SIG-M5 treated with dmso at 0.1 percent for 504 hours (cell line): ENCODE results near the gene RBMS3.

Source experiments
- DNase-seq: peaks from one replicate; lab custom pipeline; 2025; ENCODE audit not compliant: unreplicated experiment; lab: John Stamatoyannopoulos, UW

RBMS3 gene

DNA sequence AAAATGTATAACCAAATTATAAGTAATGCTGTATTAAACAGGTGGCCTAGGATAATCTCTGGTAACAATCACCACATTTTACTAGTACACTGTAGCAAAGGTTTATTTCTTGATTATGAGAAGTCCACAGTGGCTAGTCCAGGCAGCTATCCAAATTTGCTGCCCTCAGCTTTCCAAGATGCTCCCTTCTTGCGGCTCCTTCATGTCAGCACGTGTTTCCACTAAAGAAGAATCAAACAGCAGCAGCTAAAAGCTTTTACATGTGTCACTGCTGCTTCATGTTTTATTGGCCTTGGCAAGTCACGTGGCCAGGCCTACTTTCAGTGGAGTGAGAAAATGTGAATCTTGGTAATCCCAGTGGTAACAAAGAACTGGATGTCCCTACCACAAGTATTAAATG lies 5.6 kb upstream of the RBMS3 start:
- DNase-seq = no peak

DNA sequence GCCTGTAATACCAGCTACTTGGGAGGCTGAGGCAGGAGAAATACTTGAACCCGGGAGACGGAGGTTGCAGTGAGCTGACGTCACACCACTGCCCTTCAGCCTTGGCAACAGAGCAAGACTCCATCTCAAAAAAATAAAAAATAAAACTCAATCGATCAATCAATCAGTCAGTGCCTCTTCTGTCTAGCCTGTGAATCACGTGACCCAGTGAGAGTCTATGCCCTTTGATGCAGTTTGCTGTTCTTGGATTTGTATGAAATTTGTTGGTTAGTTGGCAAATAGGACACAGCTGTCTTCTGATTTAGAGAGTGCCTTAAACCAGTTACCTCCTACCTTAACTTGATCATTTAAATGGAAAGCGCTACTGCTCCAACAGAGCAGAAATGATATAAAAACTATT lies 3.6 kb upstream of the RBMS3 start:
- no peak for DNase-seq

DNA sequence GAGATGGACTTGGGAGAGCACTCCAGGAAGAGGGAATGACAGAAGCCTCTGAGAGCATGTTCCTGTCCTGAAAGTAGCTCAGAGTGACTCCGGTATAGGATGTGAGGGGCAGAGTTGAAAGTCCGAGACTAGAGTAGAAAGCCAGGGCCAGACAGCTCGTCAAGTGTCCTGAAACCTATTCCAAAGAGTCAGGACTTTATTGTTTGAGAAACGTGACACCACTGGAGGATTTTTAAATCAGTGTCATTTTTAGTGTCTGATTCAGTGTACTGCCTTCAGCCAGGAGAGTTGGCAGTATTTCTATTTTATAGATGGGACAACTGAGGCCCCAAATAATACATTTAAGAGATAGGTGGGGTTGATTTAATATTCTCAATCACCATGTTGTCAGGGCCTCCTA lies 1.6 kb upstream of the RBMS3 start:
- no peak for DNase-seq

DNA sequence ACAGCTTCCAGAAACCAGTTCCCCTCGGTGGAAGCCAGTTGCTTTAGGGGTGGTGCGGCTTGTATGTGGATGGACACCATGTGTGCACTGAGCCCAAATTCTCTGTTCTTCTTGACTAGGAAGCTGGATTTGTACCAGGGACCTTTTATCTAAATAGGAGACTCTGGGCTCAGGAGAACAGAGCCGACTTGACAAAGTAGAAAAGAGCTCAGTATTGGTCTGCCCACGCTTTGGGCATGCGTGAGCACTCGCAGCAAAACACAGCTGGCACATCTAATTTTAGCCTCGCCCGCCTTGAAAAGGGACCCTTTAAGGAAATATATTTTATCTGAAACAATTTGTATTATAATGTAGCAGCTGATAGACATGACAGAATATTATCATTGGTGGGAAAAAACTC lies 1.1 kb upstream of the RBMS3 start:
- DNase-seq = no peak

DNA sequence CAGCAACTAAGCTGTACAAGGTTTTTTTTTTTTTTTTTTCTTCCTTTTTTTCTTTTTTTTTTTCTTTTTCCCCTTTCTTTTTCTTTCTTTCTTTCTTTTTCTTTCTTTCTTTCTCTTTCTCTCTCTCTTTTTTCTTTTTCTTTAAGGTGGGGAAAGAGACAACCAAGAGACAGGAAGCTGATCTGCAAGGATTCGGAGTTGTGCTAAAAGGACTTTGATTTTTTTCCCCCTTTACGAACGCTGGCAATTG lies 148 bp downstream of the RBMS3 start:
- no peak for DNase-seq

DNA sequence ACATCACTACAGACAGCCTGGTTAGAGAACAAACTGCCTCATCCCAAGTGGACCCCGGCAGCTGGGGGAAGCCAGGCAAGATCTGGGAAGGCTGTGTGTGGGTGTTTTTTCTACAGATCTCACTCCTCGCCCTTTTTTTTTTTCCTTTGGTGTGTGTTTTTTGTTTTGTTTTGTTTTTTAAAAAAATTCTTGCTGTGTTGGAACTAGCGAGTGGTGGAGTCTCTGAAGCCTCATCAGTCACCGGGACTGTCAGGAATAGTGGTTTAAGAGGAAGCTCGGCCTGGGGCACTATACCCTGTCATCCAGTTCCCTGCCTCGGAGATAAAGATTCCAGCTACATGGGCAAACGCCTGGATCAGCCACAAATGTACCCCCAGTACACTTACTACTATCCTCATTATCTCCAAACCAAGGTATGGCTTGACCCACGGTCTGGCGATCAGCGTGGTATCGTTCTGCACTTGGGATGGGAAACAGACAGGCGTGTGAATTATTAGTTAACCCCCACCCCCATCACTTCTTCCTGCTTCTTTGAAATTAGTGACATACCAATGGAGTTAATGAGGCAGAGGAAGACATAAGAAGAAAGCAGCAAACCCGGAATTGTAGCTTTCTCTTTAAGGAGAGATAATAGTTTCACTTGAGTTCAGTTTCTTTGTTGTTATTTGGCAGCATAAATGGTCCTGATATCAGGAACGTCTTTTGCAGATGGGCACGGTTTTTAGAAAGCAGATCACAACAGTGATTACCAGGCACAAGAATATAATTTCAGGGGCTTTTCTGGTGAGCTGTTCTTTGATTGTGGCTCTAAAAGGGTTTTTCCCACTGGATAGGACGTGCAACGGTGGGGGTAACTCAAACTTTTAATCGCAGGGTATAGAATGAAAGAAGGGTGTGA lies 722 bp downstream of the RBMS3 start:
- DNase-seq = no peak

DNA sequence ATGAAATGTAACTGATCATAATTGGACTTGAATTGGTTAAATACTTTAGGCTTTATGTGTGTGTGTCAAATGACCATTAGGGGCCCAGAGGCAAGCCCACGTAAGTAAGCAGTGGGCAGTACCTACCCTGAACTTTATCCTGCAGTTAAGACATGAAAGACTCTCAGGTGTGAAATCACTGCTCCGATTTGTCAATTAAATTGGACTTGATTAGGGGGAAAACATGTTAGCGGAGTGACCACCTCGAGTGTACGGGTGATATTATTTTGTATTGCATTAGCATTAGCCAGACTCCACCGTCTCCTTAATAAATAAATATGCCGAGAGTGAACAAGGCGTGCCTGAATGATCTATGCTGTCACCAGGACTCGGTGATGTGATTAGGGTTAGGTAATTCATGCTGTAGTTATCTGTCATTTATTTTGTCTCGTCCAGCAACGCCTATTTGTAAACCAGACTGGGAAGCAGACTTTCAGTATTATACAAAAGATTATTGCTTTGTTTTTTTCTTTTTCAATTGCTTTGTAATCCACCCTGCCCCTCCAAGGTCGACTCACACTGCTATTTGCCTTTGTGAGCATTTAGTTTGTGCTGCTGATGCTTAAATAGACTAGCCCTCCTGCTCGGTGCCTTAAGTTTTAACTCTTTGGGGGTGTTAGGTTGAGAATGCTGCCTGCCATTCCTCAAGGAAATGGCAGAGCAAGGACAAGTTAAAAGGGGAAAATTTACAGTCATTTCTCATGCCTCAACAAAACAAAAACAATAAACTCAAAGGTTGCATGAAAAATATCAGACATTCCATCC lies 1.8 kb downstream of the RBMS3 start:
- DNase-seq = no peak

DNA sequence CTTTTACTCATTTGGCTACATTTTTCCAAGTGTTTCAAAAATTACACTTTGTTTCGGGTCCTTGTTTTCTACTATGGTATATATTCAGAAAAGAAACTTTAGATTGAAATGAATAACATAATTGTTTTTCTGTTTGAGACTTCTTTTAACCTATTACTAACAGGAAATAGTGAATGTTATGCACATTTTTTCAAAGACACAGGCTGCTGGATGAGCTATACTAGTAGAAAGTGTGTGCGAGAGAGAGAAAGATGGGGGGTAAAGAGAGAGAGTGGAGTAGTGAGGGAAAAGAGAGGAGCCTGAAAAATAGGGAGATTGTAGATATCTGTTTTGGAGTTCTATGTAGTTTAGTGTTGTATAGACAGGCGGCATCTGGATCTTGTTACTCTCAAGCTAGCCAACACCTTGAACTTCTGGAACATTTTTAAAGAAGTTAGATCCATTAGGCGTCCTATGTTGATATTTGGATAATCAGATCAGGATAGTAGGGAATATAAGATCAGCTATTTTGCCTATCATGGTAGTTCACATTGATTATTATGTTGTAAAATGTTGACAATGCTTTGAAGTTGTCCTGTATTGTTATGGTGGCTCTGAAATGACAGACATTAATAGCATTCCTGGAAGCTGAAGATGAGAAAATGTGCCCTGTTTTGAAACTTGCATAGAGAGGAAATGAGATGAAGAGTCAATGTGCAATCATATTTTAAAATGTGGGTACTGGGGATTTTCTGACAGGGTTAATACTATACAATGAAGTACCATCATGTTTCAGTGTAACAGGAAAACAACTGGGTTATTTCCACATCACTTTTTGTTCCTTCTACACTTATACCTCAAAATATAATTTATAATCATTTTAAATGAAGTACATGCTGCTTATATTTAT lies 2.6 kb downstream of the RBMS3 start:
- no peak for DNase-seq

DNA sequence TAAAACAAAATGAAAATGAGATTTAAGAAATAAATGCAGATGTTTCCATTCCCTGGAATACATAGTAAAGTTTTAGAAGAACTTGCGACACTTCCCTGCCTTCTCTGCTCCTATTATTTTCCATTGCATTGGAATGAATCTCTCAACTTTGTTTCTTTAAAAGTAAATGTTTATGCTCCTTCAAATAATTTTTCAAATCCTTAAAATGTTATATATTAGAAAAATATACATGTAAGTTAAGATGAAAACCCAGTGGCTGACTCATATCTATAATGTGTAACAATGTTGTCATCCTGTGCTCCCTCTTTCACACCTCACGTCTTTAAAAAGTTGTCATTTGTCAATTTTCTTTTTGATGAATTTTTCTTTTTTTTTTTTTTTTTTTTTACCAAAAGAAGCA lies 3.6 kb downstream of the RBMS3 start:
- no peak for DNase-seq

DNA sequence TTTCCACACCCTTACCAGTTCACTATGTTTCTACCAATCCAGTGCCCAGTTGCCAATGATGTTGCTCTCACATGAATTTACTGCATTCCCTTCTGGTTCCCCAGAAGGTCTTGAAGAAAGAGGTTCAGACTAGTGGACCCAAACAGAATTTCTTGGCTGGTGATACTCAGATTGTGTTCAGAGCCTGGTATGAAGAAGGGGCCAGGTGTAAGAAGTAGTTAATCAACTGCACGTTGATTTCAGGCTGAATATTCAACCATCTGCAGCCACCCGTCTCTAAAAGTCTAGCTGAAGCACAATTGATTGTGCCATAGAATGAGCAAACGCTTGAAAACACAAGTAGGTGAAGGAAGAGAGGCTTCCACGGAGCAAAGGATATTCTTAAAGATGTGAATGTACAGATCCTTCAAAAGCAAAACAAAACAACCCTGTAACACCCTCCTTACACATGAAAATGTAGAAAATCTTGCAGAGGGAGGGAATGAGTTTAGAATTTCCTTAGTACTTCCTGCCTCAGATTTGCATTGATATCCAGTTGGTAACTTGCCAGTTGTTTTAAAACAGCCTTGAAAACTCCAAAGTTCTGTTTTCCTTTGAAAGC lies 4.7 kb downstream of the RBMS3 start:
- no peak for DNase-seq

DNA sequence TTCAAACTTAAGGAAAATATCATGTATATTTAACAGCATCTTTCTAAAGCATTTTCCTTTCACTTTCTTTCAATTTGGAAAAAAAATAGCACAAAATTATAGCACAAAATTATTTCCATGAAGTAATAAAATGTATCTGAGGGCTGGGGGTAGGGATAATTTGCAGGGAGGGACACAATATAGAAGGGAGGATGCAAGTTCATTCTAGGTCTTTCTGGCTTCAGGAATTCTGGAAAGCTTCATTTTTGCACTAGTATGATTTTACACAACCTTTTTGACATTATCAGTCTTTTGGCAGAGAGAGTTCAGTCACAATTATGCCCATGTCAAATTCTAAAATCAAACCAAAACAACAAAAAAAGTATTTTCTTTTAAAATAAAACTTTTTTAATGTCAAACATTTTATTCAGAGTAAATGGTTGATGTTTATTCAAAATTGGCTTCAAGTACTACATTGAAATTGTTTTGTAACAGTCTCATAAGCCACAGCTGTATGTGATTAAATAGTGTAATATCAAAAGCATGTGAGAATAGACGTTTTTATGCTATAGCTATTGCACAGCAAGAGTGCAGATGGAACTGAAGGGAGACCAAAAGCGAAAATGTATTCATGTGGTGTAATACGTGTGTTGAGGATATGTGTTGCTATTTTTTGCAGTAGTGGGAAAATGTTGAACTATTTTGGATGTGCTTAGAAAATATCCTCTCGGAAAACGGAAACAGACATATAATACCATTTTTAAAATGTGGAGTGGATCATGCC lies 5.8 kb downstream of the RBMS3 start:
- DNase-seq = no peak

DNA sequence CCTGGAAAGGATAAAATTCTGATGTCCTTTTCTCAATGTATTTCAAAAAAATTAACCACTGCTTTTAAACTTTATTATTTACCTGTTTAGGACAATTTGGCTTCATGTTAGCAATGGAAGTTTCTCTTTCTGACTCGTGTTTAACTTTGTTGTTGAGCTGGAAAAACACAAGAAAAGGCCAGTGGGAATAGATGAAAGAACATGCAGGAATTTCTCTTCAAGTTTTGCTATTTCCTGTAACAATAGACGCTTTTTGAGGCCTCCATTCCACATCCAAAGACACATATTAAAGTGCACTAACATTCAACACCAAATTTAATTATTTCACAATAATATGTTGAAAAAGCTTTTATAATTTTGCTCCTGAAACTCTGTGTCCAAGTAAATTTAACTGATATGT lies 9.7 kb downstream of the RBMS3 start:
- no peak for DNase-seq

DNA sequence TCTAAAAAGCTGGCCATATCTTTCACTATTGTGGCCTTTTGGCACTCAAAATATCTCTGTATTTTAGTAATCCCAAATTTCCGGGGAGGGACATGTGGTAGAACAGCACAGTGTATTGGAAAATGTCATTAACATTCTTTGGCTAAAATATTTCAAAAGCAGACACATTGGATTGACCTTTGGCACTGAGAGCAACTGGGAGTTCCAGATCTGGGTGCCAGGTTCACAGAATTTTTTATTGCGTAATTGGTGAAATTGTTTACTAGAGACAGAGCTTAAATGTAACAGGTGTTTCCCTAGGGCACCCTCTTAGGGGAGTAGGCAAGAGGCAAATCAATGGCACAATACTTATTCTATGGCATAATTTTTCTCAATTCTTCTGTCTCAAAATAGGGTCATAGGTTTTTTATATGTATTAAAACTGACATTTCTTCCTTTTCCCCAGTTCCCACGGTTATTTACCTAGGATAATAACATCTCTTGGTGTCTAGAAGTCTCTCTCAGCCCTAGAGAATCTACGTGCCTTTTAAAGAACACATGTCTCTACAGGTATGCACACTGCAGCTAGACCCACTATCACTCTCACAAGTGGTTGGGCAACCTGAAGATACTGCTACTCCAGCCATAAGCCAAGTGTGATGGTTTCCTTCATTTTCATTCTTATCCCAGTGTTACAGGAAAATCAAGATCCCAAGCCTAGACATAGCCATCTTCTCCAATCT lies 10.6 kb downstream of the RBMS3 start:
- DNase-seq = no peak

DNA sequence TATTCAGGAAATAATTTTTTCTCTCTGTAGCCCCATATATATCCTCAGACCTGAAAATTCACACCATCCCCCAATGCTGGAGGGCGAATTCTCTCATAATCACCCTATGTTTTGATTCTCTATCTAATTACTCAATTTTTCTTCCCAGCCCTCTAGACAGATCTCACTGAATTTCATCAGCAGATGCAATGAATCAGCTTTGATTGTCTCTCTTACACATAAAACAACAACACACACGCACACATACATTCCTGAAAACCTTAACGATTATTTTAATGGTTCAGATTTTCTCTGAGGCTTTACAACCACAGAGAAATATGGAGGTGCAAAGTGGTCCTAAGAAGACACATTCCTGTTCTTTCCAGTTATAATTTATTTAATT lies 11.1 kb downstream of the RBMS3 start:
- DNase-seq = no peak

DNA sequence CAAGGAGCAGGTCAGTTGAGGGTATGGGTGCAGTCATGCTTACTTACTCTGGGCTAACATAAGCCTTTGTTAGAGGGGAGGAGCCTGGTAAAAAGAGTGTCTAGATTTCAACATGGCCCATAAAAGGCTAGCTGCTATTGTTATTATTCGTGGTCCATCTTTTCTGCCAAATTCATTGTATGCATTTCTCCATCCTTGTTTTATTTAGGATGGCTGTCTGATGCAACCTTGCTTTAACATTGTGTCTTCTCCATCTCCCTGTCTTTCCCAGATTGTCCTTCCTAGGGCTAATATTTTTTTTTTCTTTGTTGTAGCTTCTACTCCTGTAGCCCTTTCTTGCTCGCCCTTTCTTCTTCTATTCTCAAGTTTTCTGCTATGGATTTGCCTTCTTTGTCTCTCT lies 12.6 kb downstream of the RBMS3 start:
- DNase-seq = no peak

DNA sequence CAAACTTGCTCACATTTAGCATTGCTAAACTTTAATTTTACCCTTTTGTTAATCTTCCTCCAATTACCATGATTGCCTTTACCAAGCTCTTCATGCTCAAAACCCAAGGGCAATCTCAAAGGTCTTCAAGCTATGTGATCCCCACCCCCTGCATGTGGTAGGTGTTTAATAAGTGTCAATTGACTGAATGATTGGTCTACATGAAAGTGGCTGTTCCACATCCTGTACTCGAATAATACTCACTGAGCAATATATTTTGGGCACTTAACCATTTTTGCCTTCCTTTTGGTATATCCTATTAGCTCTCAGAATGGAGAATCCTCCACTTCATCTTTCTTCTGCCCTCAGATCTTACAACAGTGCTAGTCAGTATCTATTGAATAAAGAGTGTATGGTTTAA lies 17.1 kb downstream of the RBMS3 start:
- DNase-seq = no peak

DNA sequence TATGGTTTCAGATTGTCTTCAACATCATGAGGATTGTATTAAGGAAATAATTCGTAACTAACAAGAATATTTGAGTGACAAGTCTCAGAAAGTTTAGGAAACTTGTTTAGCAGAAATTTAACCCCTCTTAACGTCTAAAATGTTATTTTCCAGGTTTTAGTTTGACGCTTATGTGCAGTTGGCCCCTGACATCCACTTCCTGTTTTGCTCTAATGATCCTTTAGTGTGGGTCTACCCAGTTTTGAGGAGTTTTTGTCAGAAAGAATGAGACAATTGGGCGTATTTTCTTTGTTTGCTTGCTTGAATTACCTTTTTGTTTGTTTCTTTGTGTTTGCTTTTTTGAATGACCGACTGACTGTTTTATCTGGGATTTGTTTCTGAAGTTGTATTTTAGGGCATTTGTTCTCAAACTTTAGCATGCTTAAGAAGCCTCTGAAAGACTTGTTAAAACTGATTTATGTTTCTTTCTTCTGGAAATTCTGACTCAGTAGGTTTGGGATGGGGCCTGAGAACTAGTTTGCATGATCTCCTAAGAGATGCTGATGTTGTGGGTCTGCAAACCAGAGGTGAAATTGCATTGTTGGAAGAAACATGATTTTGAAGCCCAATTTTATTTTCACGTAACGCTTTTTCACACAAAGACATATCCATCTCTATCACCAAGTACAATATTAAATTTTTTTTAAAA lies 20.6 kb downstream of the RBMS3 start:
- DNase-seq = no peak

DNA sequence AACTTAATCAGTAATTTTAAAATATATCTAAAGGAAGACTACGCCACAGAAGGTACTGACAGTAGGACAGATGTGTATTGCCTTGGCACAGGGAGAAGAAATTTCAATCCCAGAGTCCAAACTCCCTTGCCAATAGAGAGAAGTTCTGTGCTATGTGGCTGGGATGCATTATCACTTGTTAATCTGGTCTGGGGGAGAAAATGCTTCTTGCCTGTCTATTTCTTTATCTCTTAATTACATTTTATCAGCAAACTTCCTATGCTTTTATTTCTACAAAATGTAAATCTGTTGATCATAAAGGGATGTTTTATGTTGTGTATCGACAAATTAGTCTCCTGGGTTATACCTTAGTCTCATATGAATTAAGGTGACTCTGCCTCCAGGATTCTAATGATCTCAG lies 21.7 kb downstream of the RBMS3 start:
- no peak for DNase-seq

DNA sequence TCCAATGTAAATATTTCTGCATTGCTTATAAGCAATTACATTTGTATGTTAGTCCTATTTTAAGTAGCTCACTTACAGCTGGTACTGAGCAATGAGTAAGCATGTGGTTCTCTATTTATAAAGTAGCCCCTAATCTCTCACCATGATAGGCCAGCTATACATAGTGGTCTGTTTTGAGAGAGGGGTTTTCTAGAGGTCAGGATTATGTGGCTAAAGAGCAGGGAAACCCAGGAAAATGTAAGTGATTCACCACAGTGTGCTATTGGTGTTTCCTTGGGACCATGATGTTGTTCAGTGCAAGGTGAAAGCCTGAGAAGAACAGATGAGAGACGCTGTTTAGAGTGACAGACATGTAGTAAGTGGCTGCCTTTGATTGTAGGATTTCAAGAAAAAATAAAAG lies 26.4 kb downstream of the RBMS3 start:
- no peak for DNase-seq
